HEK293 (cell line): Measurements from ENCODE around the gene PROSER3.

Experiments used
- EGR2 ChIP-seq: fragments of 450-650 bp; formaldehyde crosslinking; IDR thresholded peaks from 2 replicates; pipeline ENCODE4 v1.5.1; 2016; ENCODE audit warnings: low read depth, missing biosample characterization, missing genetic modification characterization
- GLIS1 ChIP-seq: fragments of 450-650 bp; formaldehyde crosslinking; IDR thresholded peaks from 2 replicates; pipeline ENCODE4 v1.5.1; 2016; ENCODE audit warnings: missing biosample characterization, missing genetic modification characterization
- GLIS2 ChIP-seq: fragments of 450-650 bp; formaldehyde crosslinking; IDR thresholded peaks from 2 replicates; pipeline ENCODE4 v1.5.1; 2016; ENCODE audit warnings: missing biosample characterization, missing genetic modification characterization
- INSM2 ChIP-seq: fragments of 450-650 bp; formaldehyde crosslinking; IDR thresholded peaks from 2 replicates; pipeline ENCODE4 v1.5.1; 2016; ENCODE audit warnings: missing biosample characterization, missing genetic modification characterization
- KLF1 ChIP-seq: fragments of 450-650 bp; formaldehyde crosslinking; IDR thresholded peaks from 2 replicates; pipeline ENCODE4 v1.5.1; 2016; ENCODE audit warnings: missing biosample characterization, missing genetic modification characterization
- KLF9 ChIP-seq: fragments of 450-650 bp; formaldehyde crosslinking; IDR thresholded peaks from 2 replicates; pipeline ENCODE4 v1.5.1; 2016; ENCODE audit warnings: missing biosample characterization, missing genetic modification characterization, low read depth
- MEIS1 ChIP-seq: sonication (generic); formaldehyde crosslinking; IDR thresholded peaks from 2 replicates; pipeline ENCODE4 v1.8.1; 2022; ENCODE audit warnings: missing genetic modification reagents, mild to moderate bottlenecking, borderline replicate concordance
- PRDM1 ChIP-seq: fragments of 450-650 bp; formaldehyde crosslinking; IDR thresholded peaks from 2 replicates; pipeline ENCODE4; 2016; ENCODE audit warnings: missing biosample characterization, missing genetic modification characterization
- PRDM6 ChIP-seq: fragments of 450-650 bp; formaldehyde crosslinking; IDR thresholded peaks from 2 replicates; pipeline ENCODE4 v1.5.1; 2017; ENCODE audit warnings: missing biosample characterization, missing genetic modification characterization
- REPIN1 ChIP-seq: fragments of 450-650 bp; formaldehyde crosslinking; IDR thresholded peaks from 2 replicates; pipeline ENCODE4 v1.5.1; 2017; ENCODE audit warnings: missing biosample characterization, missing genetic modification characterization, low read depth
- SP2 ChIP-seq: fragments of 450-650 bp; formaldehyde crosslinking; IDR thresholded peaks from 2 replicates; pipeline ENCODE4 v1.5.1; 2016; ENCODE audit warnings: missing biosample characterization, missing genetic modification characterization
- YY2 ChIP-seq: fragments of 450-650 bp; formaldehyde crosslinking; IDR thresholded peaks from 2 replicates; pipeline ENCODE4 v1.5.1; 2016; ENCODE audit warnings: missing biosample characterization, missing genetic modification characterization
- ZBTB17 ChIP-seq: fragments of 450-650 bp; formaldehyde crosslinking; IDR thresholded peaks from 2 replicates; pipeline ENCODE4 v1.5.1; 2016; ENCODE audit warnings: missing biosample characterization, missing genetic modification characterization
- ZFP41 ChIP-seq: fragments of 450-650 bp; formaldehyde crosslinking; IDR thresholded peaks from 2 replicates; pipeline ENCODE4 v1.5.1; 2016; ENCODE audit warnings: missing biosample characterization, missing genetic modification characterization, borderline replicate concordance
- ZNF140 ChIP-seq: fragments of 450-650 bp; formaldehyde crosslinking; IDR thresholded peaks from 2 replicates; pipeline ENCODE4 v1.5.1; 2016; ENCODE audit warnings: missing biosample characterization, missing genetic modification characterization
- ZNF175 ChIP-seq: fragments of 450-650 bp; formaldehyde crosslinking; IDR thresholded peaks from 2 replicates; pipeline ENCODE4 v1.5.1; 2016; ENCODE audit warnings: missing biosample characterization, missing genetic modification characterization
- ZNF202 ChIP-seq: fragments of 450-650 bp; formaldehyde crosslinking; IDR thresholded peaks from 2 replicates; pipeline ENCODE4 v1.5.1; 2016; ENCODE audit warnings: missing biosample characterization, missing genetic modification characterization, borderline replicate concordance
- ZNF214 ChIP-seq: fragments of 450-650 bp; formaldehyde crosslinking; IDR thresholded peaks from 2 replicates; pipeline ENCODE4 v1.5.1; 2017; ENCODE audit warnings: missing biosample characterization, mild to moderate bottlenecking, missing genetic modification characterization, borderline replicate concordance
- ZNF23 ChIP-seq: fragments of 450-650 bp; formaldehyde crosslinking; IDR thresholded peaks from 2 replicates; pipeline ENCODE4 v1.5.1; 2016; ENCODE audit warnings: missing biosample characterization, missing genetic modification characterization, borderline replicate concordance
- ZNF24 ChIP-seq: fragments of 450-650 bp; formaldehyde crosslinking; IDR thresholded peaks from 2 replicates; pipeline ENCODE4 v1.5.1; 2016; ENCODE audit warnings: missing biosample characterization, missing genetic modification characterization
- ZNF302 ChIP-seq: fragments of 450-650 bp; formaldehyde crosslinking; IDR thresholded peaks from 2 replicates; pipeline ENCODE4 v1.5.1; 2016; ENCODE audit warnings: missing biosample characterization, missing genetic modification characterization, low read depth
- ZNF341 ChIP-seq: fragments of 450-650 bp; formaldehyde crosslinking; IDR thresholded peaks from 2 replicates; pipeline ENCODE4; 2016; ENCODE audit warnings: low read depth, missing biosample characterization, missing genetic modification characterization
- ZNF398 ChIP-seq: fragments of 450-650 bp; formaldehyde crosslinking; IDR thresholded peaks from 2 replicates; pipeline ENCODE4 v1.5.1; 2017; ENCODE audit warnings: missing biosample characterization, missing genetic modification characterization
- ZNF488 ChIP-seq: fragments of 450-650 bp; formaldehyde crosslinking; IDR thresholded peaks from 2 replicates; pipeline ENCODE4 v1.5.1; 2016; ENCODE audit warnings: missing biosample characterization, missing genetic modification characterization
- ZNF600 ChIP-seq: fragments of 450-650 bp; formaldehyde crosslinking; IDR thresholded peaks from 2 replicates; pipeline ENCODE4 v1.5.1; 2016; ENCODE audit warnings: missing biosample characterization, missing genetic modification characterization
- ZNF629 ChIP-seq: fragments of 450-650 bp; formaldehyde crosslinking; IDR thresholded peaks from 2 replicates; pipeline ENCODE4 v1.5.1; 2017; ENCODE audit warnings: missing biosample characterization, missing genetic modification characterization
- ZNF654 ChIP-seq: fragments of 450-650 bp; formaldehyde crosslinking; IDR thresholded peaks from 2 replicates; pipeline ENCODE4 v1.5.1; 2016; ENCODE audit warnings: low read depth, missing biosample characterization, missing genetic modification characterization
- ZNF707 ChIP-seq: fragments of 450-650 bp; formaldehyde crosslinking; IDR thresholded peaks from 2 replicates; pipeline ENCODE4 v1.5.1; 2016; ENCODE audit warnings: missing biosample characterization, missing genetic modification characterization
- ZNF76 ChIP-seq: fragments of 450-650 bp; formaldehyde crosslinking; IDR thresholded peaks from 2 replicates; pipeline ENCODE4; 2016; ENCODE audit warnings: low read depth, missing biosample characterization, missing genetic modification characterization, borderline replicate concordance
- ZNF792 ChIP-seq: fragments of 450-650 bp; formaldehyde crosslinking; IDR thresholded peaks from 2 replicates; pipeline ENCODE4 v1.5.1; 2016; ENCODE audit warnings: missing biosample characterization, missing genetic modification characterization
- ZNF837 ChIP-seq: fragments of 450-650 bp; formaldehyde crosslinking; IDR thresholded peaks from 2 replicates; pipeline ENCODE4 v1.5.1; 2016; ENCODE audit warnings: missing biosample characterization, missing genetic modification characterization
- ZSCAN16 ChIP-seq: fragments of 450-650 bp; formaldehyde crosslinking; IDR thresholded peaks from 2 replicates; pipeline ENCODE4 v1.5.1; 2016; ENCODE audit warnings: missing biosample characterization, missing genetic modification characterization
- ZSCAN18 ChIP-seq: fragments of 450-650 bp; formaldehyde crosslinking; IDR thresholded peaks from 2 replicates; pipeline ENCODE4 v1.5.1; 2016; ENCODE audit warnings: missing biosample characterization, missing genetic modification characterization

The PROSER3 gene

GRCh38 chr19:35775298-35776101 is 17.5 kb downstream of the PROSER3 start, which contains the start of gene ARHGAP33 (continued):
- TF ChIP-seq ZBTB17 (tag by site-specific recombination) (no peak), ZNF202 (tag by site-specific recombination) (no peak), ZNF24 (tag by site-specific recombination) (no peak), SP2 (tag by site-specific recombination) (peak; percentile 99), REPIN1 (no peak), KLF9 (peak; percentile 89), ZNF488 (no peak), ZNF837 (tag by site-specific recombination) (no peak), ZNF341 (tag by site-specific recombination) (no peak), ZNF629 (tag by site-specific recombination) (no peak), ZNF214 (tag by site-specific recombination) (no peak), ZNF398 (tag by site-specific recombination) (no peak), ZNF76 (tag by site-specific recombination) (peak; percentile 46; the same call in 1 of the 2 replicates), ZNF23 (tag by site-specific recombination) (no peak), ZNF600 (tag by site-specific recombination) (0 out of 2 replicates have a peak, but pooled peaks have one; percentile 8), PRDM1 (tag by site-specific recombination) (no peak), EGR2 (tag by site-specific recombination) (no peak), ZNF302 (no peak), INSM2 (no peak), GLIS1 (no peak; the same call in none of the 2 replicates), ZNF707 (no peak), ZNF175 (no peak), ZNF792 (tag by site-specific recombination) (no peak), ZSCAN18 (no peak), PRDM6 (tag by site-specific recombination) (no peak), KLF1 (peak; percentile 83), ZFP41 (tag by site-specific recombination) (no peak), YY2 (no peak), ZNF654 (tag by site-specific recombination) (no peak), MEIS1 (CRISPR knock-in tag) (no peak), ZNF140 (tag by site-specific recombination) (no peak), GLIS2 (tag by site-specific recombination) (peak; percentile 78), ZSCAN16 (tag by site-specific recombination) (no peak)
